Occipital lobe (tissue), 2 donors: ENCODE data around the gene RUBCN. TPM values are rescaled to one million over a fixed set of nuclear protein-coding genes. Genes with fewer than 3 reads are reported as not detected.
"Not testable (repeated sequence)": the region's sequence is repeated elsewhere in the genome, so short reads cannot be mapped to it uniquely, and the experiment has no call there.

Source experiments
- DNase-seq: peaks from one replicate; lab custom pipeline; 2025; lab: John Stamatoyannopoulos, UW
- total RNA-seq: library from RNA; depleted of rRNA; stranded (reverse); fragments of >200 nt; gene quantifications from one replicate; pipeline ENCODE4 v1.2.3, GENCODE V29; 2014

RUBCN gene
- total RNA-seq, 1 donor from 2014 or later, result 29.3 TPM

DNA sequence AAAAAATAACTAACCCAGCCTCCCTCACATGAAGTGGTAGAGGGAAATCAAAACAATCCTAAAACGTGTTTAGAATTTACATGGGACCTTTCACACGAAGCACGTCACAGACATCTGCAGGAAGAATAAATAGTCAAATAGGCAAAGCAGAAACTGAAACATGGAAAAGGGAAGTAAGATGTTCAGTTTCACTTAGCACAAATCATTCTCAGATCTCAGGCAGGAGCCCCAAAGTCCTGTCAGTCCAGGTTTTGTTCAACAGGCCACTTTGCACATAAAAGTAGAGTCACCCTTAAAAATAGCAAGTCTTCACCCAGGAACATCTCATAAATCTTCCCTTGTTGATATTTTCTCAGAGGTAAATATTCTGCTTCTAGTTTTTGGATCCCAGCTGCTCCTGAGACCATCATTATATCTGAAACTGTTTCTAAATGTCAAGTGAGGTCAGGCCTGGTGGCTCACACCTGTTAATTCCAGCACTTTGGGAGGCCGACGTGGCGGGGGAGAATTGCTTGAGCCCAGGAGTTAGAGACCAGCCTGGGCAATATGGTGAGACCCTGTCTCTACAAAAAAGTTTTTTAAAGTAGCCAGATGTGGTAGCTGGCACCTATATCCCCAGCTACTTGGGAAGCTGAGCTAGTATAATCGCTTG is 1.9 kb downstream of the RUBCN start:
- no peak for DNase-seq

DNA sequence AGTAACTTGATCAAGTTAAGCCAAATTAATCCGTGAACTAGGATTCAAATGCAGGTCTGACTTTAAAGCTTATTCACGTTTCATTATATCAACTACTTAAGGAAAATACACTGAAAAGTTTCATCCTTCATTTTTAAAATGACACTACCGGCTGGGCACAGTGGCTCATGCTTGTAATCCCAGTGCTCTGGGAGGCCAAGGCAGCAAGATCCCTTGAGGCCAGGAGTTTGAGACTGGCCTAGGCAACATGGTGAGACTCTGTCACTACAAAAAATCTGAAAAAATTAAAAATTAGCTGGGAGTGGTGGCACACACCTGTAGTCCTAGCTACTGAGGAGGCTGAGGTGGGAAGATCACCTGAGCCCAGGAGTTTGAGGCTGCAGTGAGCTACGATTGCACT is 3.7 kb downstream of the RUBCN start:
- no peak for DNase-seq

DNA sequence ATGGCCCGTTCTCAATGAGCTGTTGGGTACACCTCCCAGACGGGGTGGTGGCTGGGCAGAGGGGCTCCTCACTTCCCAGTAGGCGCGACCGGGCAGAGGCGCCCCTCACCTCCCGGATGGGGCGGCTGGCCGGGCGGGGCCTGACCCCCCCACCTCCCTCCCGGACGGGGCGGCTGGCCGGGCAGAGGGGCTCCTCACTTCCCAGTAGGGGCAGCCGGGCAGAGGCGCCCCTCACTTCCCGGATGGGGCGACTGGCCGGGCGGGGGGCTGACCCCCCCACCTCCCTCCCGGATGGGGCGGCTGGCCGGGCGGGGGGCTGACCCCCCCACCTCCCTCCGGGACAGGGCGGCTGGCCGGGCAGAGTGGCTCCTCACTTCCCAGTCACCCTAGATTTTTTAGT is 5.2 kb downstream of the RUBCN start:
- DNase-seq, result not testable (repeated sequence)

DNA sequence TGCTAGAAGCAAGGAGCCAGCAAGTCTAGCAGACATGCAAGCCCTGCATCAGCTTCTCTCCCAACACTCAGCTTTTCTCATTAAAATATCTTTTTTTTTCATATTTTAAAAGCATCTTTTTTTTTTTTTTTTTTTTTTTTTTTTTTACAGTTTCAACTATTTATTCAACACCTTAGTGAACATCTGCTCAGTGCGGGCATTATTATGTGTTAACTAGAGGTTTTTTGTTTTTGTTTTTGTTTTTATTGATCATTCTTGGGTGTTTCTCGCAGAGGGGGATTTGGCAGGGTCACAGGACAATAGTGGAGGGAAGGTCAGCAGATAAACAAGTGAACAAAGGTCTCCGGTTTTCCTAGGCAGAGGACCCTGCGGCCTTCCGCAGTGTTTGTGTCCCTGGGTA is 5.9 kb downstream of the RUBCN start:
- not testable (repeated sequence) for DNase-seq

DNA sequence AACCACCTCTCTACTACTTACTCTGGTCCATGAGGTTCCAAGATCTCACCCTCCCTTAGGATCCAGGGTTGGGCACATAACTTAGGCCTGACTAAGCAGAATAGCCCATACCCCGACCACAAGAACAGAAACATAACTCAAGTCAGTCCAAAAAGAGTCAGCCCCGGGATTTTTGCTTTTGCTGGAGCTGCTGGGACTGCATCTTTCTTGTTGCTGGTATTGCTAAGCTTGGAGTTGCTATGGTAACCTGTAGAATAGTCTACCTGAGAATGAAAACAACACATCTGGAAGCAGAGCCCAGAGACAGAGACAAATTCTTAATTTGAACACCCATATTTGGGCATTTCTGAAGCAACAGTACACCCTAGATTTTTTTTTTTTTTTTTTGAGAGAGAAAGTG is 6.5 kb downstream of the RUBCN start:
- no peak for DNase-seq

DNA sequence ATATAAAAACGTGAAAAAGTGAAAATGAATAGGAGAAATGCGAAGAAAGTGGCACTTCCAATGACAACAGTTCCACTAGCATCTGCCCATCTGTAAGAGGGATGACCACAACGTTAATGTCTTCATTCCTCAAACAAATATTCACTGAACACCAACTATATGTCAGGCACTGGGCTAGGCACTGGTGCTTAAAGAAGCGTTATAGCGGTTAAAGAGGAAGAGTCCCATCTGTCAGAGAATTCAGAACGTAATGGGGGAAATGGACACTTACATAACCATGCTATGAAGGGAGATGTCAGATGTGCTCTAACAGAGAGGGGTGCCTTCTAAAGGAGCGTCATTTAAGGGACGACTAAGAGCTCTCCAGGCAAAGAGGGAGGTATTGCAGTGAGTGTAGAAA is 8.2 kb downstream of the RUBCN start:
- DNase-seq, result no peak

DNA sequence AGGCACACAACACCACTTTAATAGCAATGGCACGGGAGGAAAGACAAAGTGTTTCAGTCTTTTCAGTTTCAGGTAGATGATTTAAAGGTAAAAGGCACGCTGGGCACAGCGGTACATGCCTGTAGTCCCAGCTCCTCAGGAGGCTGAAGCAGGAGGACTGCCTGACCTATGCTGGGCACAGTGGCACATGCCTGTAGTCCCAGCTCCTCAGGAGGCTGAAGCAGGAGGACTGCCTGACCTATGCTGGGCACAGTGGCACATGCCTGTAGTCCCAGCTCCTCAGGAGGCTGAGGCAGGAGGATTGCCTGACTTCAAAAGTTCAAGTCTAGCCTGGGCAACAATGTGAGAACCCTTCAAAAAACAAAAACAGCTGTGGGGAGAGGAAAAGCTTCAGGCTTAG is 8.8 kb downstream of the RUBCN start:
- not testable (repeated sequence) for DNase-seq

DNA sequence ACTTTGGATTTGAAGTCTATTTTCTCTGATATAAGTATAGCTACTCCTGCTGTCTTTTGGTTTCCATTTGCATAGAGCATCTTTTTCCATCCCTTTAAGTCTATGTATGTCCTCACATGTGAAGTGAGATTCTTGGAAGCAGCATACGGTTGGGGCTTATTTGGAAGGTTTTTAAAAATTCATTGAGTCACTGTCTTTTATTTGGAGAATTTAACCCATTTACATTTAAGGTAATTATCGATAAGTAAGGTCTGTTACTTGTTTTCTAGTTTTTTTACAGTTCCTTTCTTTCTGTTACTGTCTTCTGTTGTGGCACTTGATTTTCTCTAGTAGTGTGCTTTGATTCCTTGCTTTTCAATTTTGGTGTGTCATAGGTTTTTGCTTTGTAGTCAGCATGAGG is 14.0 kb downstream of the RUBCN start:
- DNase-seq, result no peak

DNA sequence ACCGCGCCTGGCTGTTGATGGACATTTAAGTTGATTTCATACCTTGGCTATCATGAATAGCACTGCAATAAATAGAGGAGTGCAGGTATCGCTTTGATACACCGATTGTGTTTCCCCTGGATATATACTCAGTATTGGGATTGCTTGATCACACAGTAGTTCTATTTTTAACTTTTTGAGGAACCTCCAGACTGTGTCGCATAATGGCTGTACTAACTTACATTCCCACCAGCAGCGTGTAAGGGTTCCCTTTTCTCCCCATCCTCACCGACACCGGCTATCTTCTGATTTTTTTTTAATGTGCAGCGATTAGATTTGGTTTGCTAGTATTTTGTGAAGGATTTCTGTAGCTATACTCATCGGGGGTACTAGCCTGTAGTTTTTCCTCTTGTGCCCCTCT is 16.0 kb downstream of the RUBCN start:
- no peak for DNase-seq

DNA sequence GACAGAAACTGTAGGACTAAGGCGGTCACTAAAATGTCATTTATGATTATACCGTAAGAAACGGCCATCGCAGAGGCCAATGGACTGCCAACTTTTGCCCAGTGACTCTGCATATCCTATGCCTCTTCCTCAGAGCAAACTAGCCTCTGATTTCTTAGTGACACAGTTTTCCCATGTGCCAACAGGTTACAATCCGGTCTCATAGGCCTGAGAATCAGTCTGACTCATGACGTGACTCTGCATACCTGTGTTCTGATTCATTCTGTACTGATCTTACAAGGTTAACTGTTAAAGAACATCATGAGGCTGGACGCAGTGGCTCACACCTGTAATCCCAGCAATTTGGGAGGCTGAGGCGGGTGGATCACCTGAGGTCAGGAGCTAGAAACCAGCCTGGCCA is 17.8 kb downstream of the RUBCN start:
- DNase-seq, result no peak

DNA sequence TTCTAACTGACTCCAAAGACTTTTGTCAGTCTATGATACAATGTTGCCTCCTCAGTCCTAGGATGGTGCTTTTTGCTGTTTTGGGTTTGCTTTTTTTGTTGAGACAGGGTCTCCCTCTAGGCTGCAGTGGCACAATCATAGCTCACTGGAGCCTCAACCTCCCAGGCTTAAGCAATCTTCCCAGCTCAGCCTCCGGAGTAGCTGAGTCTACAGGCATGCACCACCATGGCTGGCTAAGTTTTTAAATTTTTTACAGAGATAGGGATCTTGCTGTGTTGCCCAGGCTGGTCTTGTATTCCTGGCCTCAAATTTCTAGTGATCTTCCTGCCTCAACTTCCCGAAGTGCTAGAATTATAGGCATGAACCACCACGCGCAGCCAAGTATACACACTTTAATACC is 22.5 kb downstream of the RUBCN start:
- DNase-seq, result no peak

DNA sequence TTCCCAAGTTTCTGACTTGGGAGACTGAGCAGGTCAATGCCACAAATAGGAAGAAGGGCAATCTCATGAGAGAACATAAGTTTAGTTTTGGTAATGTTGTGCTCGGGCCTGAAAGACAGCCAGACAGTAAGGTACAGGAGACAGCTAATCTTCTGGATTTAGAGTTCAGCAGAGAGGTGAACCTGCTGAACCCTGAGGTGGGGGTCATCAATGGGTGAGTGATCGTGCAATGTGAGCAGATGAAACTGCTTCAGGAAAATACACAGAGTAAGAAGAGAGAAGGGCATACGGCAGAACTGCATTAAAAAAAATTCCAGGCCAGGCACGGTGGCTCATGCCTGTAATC is 23.3 kb downstream of the RUBCN start:
- DNase-seq, result no peak

DNA sequence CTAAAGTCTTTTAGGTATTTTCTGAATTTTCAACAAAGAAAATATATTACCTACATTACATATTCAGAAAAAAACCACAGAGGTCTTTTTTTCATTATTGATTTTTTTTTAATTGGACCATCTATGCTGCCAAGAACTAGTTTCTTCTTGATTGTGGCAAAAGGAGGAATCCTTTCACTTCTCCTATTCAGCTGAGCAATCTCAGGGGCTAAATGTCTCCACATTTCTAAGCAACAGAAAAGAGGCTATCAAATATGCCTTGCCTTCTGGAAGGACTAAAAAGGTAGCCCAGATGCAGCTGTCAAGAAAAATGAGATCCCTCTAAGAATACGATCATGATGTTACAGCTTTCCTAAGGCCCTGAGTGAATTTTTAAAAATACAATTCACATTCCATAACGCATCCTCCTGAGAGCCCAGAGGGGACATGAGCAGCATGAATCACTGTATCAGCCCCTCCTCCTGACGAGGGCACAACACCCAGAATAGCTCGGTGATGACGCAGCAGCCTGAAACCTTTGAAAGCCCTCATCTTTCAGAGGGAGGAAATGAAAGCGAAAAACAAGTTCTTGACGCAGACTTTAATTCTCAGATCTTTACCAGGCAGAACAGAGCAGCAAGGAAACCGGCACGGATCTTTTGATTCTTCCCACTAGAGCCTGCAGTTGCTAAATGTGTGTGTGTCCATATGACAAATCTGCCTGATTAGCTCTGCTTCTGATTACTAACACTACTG is 24.6 kb downstream of the RUBCN start:
- DNase-seq, result peak; percentile 84

DNA sequence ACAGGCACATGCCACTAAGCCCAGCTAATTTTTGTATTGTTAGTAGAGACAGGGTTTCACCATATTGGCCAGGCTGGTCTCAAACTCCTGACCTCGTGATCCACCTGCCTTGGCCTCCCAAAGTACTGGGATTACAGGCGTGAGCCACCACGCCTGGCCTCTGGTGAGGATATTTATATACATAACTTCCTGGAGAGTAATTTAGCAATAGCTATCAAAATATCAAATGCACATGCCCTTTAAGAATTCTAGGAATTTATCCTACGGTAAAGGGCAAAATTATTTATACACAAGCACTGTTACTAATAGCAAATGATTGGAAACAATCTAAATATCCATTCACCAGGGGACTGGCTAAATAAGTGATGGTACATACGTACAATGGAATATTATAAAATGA is 25.7 kb downstream of the RUBCN start:
- not testable (repeated sequence) for DNase-seq

DNA sequence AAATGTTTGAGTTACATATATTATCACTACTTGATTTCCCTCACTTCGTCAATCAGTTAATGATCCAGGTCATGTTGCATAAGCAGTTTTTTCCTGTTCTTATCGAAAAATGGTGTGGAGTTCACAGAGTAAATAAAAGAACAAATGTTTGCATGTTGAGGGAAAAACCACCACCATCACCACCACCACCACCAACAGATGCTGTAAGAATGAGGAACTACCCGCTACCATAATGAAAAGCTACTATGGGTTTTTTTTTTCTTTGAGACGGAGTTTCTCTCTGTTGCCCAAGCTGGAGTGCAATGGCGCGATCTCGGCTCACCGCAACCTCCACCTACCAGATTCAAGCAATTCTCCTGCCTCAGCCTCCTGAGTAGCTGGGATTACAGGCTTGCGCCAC is 27.6 kb downstream of the RUBCN start:
- DNase-seq, result no peak

DNA sequence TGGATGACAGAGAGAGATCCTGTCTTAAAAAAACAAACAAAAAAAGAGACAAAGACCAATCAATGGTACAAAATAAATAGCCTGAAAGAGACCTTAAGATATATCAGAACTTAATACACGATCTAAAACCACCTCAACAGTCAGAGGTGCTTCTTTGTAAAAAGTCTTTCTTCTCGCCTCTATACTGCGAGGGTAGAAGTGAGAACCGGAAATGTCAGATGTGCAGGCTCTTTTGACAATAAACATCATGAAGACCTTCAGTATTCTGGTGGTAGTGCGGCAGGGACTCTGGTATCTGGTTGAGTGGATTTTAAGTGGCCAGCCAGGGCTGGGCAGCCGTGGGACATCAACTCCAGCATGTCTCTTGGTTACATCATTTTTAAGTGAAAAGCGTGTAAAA is 30.0 kb downstream of the RUBCN start:
- DNase-seq, result no peak

DNA sequence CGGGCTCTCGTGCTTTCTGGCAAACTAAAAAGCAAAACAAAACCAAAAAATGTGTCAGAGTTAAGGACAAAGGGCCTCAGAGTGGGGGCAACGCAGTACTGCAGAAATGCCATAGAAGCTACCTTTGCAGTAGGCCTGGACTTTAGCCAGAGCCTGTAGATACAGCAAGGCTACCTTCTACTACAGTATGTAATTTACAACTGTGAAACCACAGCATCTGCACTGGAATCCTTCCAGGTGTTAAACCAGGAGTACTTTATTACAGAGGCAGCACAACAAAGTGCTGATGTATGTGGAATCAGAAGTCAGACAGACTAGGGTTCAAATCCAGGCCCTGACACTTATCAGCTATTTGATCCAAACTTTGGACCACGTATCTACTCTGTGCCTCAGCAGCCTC is 34.9 kb downstream of the RUBCN start:
- no peak for DNase-seq

DNA sequence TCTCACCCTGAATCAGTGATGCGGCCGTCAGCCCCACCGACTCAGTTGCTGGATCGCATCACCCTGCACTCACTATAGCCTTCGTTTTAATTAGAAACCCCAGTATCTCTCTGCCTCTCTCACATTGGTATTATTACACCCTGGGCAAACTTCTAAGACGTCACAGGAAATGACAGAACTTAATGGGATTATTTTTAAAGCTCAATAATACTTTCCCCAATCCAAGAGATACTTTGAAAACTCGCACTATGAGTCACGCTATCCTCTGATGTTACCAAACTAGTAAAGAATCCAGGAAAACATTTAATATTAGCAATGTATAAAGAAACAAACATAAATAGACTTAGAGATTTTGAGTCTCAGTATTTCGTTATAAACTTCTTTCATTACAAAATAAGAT is 36.6 kb downstream of the RUBCN start:
- DNase-seq, result no peak

DNA sequence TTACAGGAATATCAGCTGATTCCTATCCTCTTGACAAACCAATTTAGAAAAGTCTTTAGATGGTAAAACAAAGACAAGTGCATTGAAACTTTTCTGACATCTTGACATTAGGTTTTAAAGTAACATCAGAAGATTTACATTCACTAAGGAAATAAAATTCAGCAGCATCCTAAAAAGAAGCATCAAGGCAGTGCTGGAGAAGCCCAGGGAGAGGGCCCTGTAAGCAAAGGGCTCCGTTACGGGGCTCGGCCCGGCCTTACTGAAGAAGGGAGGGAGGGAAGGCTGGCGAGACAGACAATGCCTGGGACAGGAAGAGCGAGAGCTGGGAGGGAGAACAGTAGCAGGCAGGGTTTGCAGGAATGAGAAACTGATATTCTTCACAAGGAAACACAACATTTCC is 39.3 kb downstream of the RUBCN start:
- DNase-seq, result no peak

DNA sequence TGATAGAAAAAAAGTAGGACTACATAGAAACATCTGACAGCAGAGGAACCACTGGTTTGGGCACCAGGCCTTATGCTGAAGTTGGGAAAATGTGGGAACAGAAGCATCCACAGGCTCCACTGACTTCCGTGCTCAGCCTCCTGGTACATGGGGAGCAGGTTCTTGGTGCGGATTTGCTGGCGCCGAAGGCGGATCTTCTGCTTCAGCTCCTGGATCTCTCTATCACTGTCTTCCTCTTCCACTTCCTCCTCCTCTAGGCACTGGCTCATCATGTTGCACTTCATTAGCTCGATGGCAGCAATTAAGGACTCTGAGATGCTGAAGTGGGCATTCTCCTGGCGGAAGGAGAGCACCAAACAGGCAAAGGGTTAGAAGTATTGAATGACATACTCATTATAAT is 42.5 kb downstream of the RUBCN start:
- DNase-seq, result no peak

DNA sequence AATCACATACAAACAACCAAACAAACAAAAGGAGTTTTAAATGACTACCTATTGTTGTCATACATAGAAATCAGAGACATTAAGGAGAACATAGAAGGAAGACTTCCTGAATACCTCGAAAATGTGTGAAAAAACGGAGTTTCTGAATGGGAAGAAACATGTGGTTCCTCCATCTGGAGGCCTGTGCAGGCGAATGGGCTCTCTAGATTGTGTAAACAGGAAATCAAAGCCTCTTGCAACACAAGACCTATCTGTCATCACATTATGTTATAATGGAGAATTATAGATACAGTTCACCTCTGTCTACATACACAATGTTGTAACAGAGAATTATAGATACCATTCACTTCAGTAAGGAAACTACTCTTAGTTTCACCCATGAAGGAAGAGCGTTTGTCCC is 44.1 kb downstream of the RUBCN start:
- no peak for DNase-seq

DNA sequence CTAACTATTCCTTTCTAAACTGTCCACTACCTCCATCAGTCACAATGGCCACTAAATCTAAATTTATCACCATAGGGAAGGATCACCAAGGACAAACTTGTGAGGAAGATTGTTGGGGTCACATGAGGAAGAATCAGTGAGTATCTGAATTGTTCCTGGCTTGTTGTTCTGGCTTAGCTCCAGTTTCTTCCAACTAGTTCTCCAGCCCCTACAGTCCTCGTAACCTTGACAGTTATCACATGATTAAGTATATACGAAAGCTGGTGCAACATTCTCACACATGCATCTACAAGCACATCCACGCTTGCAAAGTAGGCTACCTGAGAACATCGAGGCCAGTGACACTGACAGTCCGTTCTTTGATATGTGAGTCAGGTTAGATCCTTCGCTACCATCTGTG is 46.0 kb downstream of the RUBCN start:
- no peak for DNase-seq

DNA sequence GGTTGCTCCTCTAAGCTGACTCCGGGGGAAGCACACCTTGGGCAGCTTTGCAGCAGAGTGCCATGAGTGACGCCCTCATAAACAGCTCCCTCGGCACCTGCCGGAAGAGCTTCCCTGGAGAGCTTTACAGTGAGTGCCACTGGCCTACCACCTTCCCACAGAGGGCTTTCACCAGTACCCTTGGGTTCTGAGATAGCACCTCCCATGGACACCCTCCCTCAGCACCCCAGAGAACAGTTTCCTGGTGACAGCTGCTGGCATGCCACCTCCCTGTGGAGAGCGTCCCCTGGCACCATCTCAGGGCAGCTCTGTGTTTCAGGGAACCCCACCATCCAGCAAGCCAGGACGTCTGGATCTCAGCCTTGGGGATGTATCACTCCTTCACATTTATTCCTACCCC is 49.1 kb downstream of the RUBCN start:
- DNase-seq, result no peak

DNA sequence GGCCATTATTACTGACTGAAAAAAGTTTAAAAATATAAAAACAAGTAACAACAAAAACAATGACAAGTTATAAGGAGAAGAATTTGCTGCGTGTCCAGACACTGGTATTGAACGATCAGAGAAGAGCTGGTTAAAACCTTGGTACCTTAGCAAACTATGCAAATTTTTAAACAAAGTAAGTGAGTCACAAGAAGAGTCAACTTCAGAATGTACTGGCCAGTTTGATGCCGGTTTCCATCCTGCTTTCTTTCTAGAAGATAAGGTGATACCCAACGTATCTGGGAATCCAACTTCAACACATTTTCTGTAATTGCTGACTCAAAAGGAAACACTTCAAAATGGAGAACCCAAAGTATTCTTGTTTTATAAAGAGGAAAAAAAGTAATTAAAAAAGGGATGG is 49.8 kb downstream of the RUBCN start:
- DNase-seq, result no peak
